PC-9 (cell line): ENCODE results near the gene RSPH9.

Experiments
- EZH2 ChIP-seq: fragments of 200-600 bp; sonication (generic); IDR thresholded peaks from 2 replicates; pipeline ENCODE4 v1.8.0; 2017; ENCODE audit warnings: antibody characterized with exemption, low read depth
- TF ChIP-seq, protein P1 (sequence below): fragments of 200-600 bp; sonication (generic); conservative IDR thresholded peaks from 2 replicates; pipeline ENCODE4 v1.6.1; 2017; ENCODE audit warnings: mixed run types, antibody characterized with exemption, mild to moderate bottlenecking, moderate library complexity

DNA sequence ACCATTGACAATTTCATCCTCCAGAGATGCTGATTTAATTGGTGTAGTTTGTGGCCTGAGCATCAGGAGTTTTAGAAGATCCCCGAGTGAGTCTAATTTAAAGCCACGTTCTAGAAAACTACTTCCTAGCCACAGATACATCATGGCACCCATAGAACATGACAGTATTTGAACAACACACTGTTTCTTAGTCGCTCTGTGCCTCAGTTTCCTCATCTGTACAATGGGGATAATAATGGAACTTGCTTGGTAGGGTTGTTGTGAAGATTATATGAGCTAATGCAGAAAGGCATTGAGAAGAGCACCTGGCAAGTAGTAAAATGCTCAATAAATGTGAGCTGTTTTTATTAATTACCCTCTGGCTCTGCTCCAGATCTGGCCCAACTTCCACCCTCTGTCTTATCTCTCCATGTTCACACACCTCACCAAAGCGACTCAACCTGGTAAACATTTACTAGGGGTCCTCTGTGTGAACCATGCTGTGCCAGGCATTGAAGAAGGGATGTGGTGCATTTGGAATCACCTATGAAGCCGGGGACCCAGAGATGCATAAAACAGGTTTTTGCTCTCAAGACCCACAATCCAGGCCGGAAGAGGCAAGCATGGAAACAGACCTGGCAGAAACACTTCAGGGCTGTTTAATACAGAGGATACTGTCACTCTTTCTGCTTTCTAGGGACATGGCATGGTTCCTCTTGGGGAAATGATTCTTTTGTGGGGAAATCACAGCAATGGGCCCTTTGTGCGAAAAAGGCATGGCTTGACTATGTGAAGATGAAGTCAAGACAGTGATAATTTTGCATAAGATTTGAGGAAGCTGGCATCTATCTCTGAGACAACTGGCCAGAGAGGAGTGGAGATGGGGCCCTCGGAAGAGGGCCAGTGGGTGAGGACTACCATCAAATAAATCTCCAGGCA is 58.9 kb downstream of the RSPH9 start:
- TF ChIP-seq, protein P1, sequence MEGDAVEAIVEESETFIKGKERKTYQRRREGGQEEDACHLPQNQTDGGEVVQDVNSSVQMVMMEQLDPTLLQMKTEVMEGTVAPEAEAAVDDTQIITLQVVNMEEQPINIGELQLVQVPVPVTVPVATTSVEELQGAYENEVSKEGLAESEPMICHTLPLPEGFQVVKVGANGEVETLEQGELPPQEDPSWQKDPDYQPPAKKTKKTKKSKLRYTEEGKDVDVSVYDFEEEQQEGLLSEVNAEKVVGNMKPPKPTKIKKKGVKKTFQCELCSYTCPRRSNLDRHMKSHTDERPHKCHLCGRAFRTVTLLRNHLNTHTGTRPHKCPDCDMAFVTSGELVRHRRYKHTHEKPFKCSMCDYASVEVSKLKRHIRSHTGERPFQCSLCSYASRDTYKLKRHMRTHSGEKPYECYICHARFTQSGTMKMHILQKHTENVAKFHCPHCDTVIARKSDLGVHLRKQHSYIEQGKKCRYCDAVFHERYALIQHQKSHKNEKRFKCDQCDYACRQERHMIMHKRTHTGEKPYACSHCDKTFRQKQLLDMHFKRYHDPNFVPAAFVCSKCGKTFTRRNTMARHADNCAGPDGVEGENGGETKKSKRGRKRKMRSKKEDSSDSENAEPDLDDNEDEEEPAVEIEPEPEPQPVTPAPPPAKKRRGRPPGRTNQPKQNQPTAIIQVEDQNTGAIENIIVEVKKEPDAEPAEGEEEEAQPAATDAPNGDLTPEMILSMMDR = no peak
- TF ChIP-seq EZH2 = no peak
